SJSA1 (cell line): Measurements from ENCODE around the gene NIPAL1. TPM values are rescaled to one million over a fixed set of nuclear protein-coding genes. Genes with fewer than 3 reads are reported as not detected.
A peak's percentile ranks its signal among the peaks of the same experiment; 100 is the strongest.

Source experiments
- DNase-seq, 2 experiments: peaks; one replicate each; pipeline ENCODE4 v3.0.0-alpha.2; 2015 to 2020; ENCODE audit warnings: low spot score in 2 of 2, low read depth in 1 of 2
- H3K27ac ChIP-seq: fragments of 250-450 bp; sonication (Bioruptor Pico); 2 replicates; pipeline ENCODE4 v1.5.1; 2020; ENCODE audit warnings: mild to moderate bottlenecking, moderate library complexity
- H3K27me3 ChIP-seq: fragments of 250-450 bp; sonication (Bioruptor Pico); replicated peaks from 2 replicates; pipeline ENCODE4 v1.5.1; 2020; ENCODE audit warnings: mild to moderate bottlenecking, moderate library complexity
- H3K36me3 ChIP-seq: fragments of 250-450 bp; sonication (Bioruptor Pico); 2 replicates; pipeline ENCODE4 v1.5.1; 2020; ENCODE audit warnings: mild to moderate bottlenecking
- H3K4me1 ChIP-seq: fragments of 250-450 bp; sonication (Bioruptor Pico); replicated peaks from 2 replicates; pipeline ENCODE4 v1.6.1; 2021; ENCODE audit warnings: mild to moderate bottlenecking
- H3K4me3 ChIP-seq: fragments of 250-450 bp; sonication (Bioruptor Pico); 2 replicates; pipeline ENCODE4 v1.5.1; 2020; ENCODE audit warnings: mild to moderate bottlenecking
- H3K9me3 ChIP-seq: fragments of 250-450 bp; sonication (Bioruptor Pico); replicated peaks from 2 replicates; pipeline ENCODE4 v1.5.1; 2020; ENCODE audit warnings: mild to moderate bottlenecking
- total RNA-seq: library from RNA; depleted of rRNA; stranded (reverse); fragments of >200 nt; shearing (Covaris generic); gene quantifications from 2 replicates; pipeline ENCODE4 v1.2.3, GENCODE V29; 2014

The NIPAL1 gene
- total RNA-seq, 1 experiment from 2014 or later: 2.4 TPM

- H3K9me3 ChIP-seq: no peaks in the 10 kb centered on the region
- no peaks in the 10 kb centered on the region for H3K36me3 ChIP-seq
- no peaks in the 10 kb centered on the region for H3K4me1 ChIP-seq
- no peak for DNase-seq
- H3K27me3 ChIP-seq: no peaks in the 10 kb centered on the region
- H3K4me3 ChIP-seq: no peak overlapping the region
- H3K27ac ChIP-seq: no peak overlapping the region
Measured at GRCh38 chr4:48051078-48051477, 34.5 kb downstream of the NIPAL1 start.

- Histone ChIP-seq H3K4me3 (no peak overlapping the region), H3K27me3 (no peaks in the 10 kb centered on the region), H3K27ac (no peak overlapping the region), H3K36me3 (no peaks in the 10 kb centered on the region), H3K9me3 (no peaks in the 10 kb centered on the region), H3K4me1 (no peaks in the 10 kb centered on the region)
- DNase-seq: no peak
Measured at GRCh38 chr4:48058617-48059530, 42.3 kb downstream of the NIPAL1 start.

GRCh38 chr4:48064349-48064748, 47.8 kb downstream of the NIPAL1 start:
- Histone ChIP-seq H3K27me3 (no peaks in the 10 kb centered on the region), H3K4me3 (no peak overlapping the region), H3K4me1 (no peaks in the 10 kb centered on the region), H3K27ac (no peak overlapping the region), H3K9me3 (no peaks in the 10 kb centered on the region), H3K36me3 (no peaks in the 10 kb centered on the region)
- DNase-seq: no peak

DNA sequence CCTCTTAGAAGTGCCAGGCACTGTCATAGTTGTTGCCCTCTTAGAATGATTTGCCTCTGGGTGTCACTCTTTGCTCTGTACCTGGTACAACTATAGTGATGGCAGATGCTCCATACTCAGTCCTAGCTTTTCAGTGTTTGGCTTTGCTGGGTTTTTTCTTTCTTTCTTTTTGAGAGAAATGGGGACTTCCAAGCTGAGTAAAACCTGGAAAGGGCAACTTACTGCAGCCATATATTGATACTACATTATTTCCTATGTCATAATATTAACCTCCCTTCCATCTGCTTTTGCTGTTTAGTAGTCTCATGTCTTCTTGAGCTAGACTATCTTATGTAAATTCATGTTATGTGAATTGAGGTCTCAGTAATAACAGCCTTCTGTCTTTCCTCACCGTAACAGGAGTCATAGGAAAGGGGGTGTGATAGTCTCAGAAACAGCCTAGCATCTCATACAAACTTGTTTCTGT, 49.0 kb downstream of the NIPAL1 start:
- no peaks in the 10 kb centered on the region for H3K27me3 ChIP-seq
- H3K4me1 ChIP-seq: no peaks in the 10 kb centered on the region
- H3K4me3 ChIP-seq: no peak overlapping the region
- H3K9me3 ChIP-seq: no peaks in the 10 kb centered on the region
- no peaks in the 10 kb centered on the region for H3K36me3 ChIP-seq
- H3K27ac ChIP-seq: no peak overlapping the region
- no peak for DNase-seq

- no peaks in the 10 kb centered on the region for H3K9me3 ChIP-seq
- H3K4me3 ChIP-seq: no peak overlapping the region
Measured at GRCh38 chr4:48067536-48067935, 51.0 kb downstream of the NIPAL1 start.

DNA sequence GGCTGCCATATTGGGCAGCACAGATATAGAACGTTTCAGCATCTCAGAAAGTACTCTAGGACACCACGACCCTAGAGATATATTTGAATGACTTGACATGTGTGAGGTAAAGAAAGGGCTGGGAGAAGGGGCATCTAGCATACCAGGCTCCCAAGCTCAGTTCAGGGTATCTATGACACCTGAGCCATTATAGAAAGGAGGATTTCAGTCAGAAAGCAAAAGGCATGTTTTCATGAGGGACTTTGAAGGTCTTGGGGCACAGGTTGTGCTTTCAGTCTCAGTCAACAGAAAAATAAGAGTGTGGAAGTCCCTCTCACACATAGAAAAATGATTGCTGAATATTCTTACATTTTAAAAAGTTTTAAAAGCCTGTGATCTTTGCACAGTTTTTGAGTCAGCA, 51.6 kb downstream of the NIPAL1 start:
- Histone ChIP-seq H3K27ac (no peak overlapping the region), H3K4me1 (peaks cover 4% of the 10 kb centered on the region; the same call in 1 of the 2 replicates), H3K9me3 (no peaks in the 10 kb centered on the region), H3K4me3 (no peak overlapping the region), H3K36me3 (no peaks in the 10 kb centered on the region), H3K27me3 (no peaks in the 10 kb centered on the region)
- DNase-seq: no peak

More at GRCh38 chr4:48067536-48067935, 51.0 kb downstream of the NIPAL1 start:
- no peaks in the 10 kb centered on the region for H3K36me3 ChIP-seq
- DNase-seq: no peak
- H3K27ac ChIP-seq: no peak overlapping the region
- H3K4me1 ChIP-seq: peaks cover 4% of the 10 kb centered on the region; the same call in 1 of the 2 replicates
- H3K27me3 ChIP-seq: no peaks in the 10 kb centered on the region

DNA sequence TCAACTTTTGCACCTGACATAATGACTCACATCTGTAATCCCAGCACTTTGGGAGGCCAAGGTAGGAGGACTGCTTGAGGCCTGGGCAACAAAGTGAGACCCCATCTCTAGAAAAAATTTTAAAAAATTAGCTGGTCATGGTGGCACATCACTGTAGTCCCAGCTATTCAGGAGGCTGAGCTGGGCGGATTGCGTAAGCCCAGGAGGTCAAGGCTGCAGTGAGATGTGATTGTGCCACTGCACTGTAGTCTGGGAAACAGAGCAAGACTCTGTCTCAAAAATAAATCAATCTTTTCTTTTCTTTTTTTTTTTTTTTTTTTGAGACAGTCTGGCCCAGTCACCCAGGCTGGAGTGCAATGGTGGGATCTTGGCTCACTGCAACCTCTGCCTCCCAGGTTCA, 52.5 kb downstream of the NIPAL1 start:
- no peak for DNase-seq
- H3K4me3 ChIP-seq: no peak overlapping the region

DNA sequence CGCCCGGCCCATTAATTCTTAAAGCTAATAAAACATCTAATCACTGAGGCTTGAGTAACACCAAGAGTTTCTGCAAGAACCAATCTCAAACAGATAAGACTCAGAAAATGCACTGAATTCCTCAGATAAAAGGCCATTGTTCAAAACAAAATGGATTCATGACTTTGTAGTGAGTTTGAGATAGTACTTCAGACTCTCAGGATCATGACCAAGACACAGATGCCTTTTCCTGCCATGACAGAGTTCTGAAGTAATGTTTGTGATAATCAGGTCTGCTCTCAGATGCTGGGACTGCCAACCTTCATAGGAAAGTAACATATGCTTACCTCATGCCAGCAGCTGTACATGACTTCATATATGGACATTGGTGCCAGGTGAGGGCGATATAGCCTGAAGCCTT, 54.6 kb downstream of the NIPAL1 start:
- H3K9me3 ChIP-seq: no peaks in the 10 kb centered on the region
- no peaks in the 10 kb centered on the region for H3K27me3 ChIP-seq
- no peak overlapping the region for H3K27ac ChIP-seq
- no peak for DNase-seq
- no peak overlapping the region for H3K4me3 ChIP-seq
- H3K36me3 ChIP-seq: no peaks in the 10 kb centered on the region
- peaks cover 4% of the 10 kb centered on the region; the same call in 1 of the 2 replicates for H3K4me1 ChIP-seq

More for the DNA sequence above, 52.5 kb downstream of the NIPAL1 start:
- no peaks in the 10 kb centered on the region for H3K9me3 ChIP-seq
- no peaks in the 10 kb centered on the region for H3K36me3 ChIP-seq
- H3K4me1 ChIP-seq: peaks cover 4% of the 10 kb centered on the region; the same call in 1 of the 2 replicates
- no peaks in the 10 kb centered on the region for H3K27me3 ChIP-seq
- no peak overlapping the region for H3K27ac ChIP-seq

GRCh38 chr4:48073567-48074103, 57.1 kb downstream of the NIPAL1 start:
- Histone ChIP-seq H3K4me3 (no peak overlapping the region), H3K27ac (no peak overlapping the region), H3K4me1 (peaks cover 4% of the 10 kb centered on the region; the same call in 1 of the 2 replicates), H3K36me3 (no peaks in the 10 kb centered on the region), H3K27me3 (no peaks in the 10 kb centered on the region), H3K9me3 (no peaks in the 10 kb centered on the region)
- DNase-seq: no peak

- no peak for DNase-seq
- Histone ChIP-seq H3K27ac (no peak overlapping the region), H3K27me3 (no peaks in the 10 kb centered on the region), H3K36me3 (no peaks in the 10 kb centered on the region), H3K9me3 (no peaks in the 10 kb centered on the region), H3K4me3 (no peak overlapping the region), H3K4me1 (peaks cover 12% of the 10 kb centered on the region)
Measured at GRCh38 chr4:48074657-48075056, 58.1 kb downstream of the NIPAL1 start.

DNA sequence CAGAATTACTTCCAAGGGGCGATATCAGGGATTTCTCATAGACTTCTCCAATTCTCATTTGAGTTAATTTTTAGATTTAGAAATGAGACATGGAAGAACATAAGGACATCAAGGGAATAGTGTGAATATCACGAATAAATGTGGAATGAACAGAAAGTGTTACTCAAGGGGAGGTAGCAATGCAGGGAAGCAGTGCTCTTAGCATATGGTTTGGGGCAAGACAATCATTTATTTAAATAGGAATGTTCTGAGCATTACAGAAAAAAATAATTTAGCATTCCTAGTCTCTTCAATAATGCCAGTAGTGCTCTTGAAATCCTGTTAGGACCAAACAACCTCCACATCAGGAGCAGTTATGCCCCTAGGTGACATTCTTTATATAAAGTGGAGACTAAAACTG, 61.9 kb downstream of the NIPAL1 start:
- H3K9me3 ChIP-seq: no peaks in the 10 kb centered on the region
- no peak for DNase-seq
- H3K4me1 ChIP-seq: peaks cover 27% of the 10 kb centered on the region
- no peaks in the 10 kb centered on the region for H3K27me3 ChIP-seq
- no peak overlapping the region for H3K4me3 ChIP-seq
- no peaks in the 10 kb centered on the region for H3K36me3 ChIP-seq
- H3K27ac ChIP-seq: no peak overlapping the region

DNA sequence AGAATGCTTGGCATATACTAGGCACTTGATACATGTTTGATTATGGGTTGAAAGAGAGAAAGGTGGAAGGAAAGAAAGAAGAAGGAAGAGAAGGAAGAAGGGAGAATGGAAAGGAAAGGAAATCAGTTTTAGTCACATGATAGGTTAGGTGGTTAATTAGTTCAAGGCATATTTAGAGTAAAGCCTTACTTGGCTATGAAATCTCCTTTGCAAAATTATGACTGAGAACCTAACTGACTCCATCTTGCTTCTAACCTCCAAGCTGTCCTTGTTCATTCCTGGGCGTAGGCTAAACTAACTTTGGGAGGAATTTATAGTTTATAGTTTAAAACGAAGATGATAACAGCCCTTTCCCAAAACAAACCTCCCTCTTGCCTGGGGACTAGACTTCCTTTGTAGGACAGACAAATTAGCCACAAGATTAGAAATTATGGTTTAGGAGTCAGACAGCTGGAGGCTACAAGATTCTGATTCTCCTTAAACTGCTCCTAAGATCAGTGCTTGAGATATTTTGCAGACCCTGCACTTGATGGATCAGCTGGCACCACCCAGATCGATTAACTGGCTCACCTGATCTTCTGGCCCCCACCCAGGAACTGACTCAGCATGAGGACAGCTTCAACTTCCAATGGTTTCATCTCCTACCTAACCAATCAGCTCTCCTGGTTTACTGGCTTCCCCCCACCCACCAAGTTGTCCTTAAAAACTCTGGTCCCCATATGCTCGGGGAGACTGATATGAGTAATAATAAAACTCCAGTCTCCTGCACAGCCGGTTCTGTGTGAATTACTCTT, 62.5 kb downstream of the NIPAL1 start:
- no peak for DNase-seq
- no peaks in the 10 kb centered on the region for H3K27me3 ChIP-seq
- H3K4me1 ChIP-seq: peaks cover 27% of the 10 kb centered on the region
- H3K4me3 ChIP-seq: no peak overlapping the region
- no peaks in the 10 kb centered on the region for H3K9me3 ChIP-seq
- no peak overlapping the region for H3K27ac ChIP-seq
- H3K36me3 ChIP-seq: no peaks in the 10 kb centered on the region

DNA sequence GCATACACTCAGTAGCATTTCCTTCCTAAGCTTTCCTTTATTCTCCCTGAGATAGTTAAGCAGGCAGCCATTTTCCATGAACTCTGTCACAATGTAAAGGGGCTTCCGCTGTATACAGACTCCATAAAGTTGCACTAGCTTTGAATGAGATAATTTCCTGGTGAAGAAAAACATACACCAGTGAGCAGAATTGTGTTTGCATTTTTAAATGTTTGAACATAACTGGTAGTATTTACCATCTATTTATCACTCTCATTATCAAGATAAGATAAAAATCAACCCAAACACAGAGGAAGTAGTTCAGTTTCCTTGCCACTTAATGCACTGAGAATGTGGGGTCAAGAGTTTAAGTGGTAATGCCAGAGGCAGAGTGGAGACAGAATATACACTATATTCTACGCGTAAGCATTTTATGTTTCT, 63.4 kb downstream of the NIPAL1 start:
- no peak overlapping the region for H3K4me3 ChIP-seq
- no peaks in the 10 kb centered on the region for H3K27me3 ChIP-seq
- H3K36me3 ChIP-seq: no peaks in the 10 kb centered on the region
- peak in 1 of 2 experiments; percentile 56 for DNase-seq
- H3K4me1 ChIP-seq: peaks cover 27% of the 10 kb centered on the region
- H3K27ac ChIP-seq: peak overlapping the region; percentile 67
- no peaks in the 10 kb centered on the region for H3K9me3 ChIP-seq
